MM.1S (cell line): ENCODE results near the gene TOR1A.
"Not testable (repeated sequence)": the region's sequence is repeated elsewhere in the genome, so short reads cannot be mapped to it uniquely, and the experiment has no call there.

Experiments
- DNase-seq: peaks from one replicate; pipeline ENCODE4 v3.0.0-alpha.2; 2015
- H2AFZ ChIP-seq: fragments of 300-600 bp; sonication (generic); 2 replicates; pipeline ENCODE4 v1.6.0; 2016; ENCODE audit warnings: antibody characterized with exemption, low read length
- H3F3A ChIP-seq: fragments of 300-600 bp; sonication (generic); 2 replicates; pipeline ENCODE4 v1.6.1; 2016; ENCODE audit warnings: mild to moderate bottlenecking, antibody characterized with exemption, low read length, moderate library complexity, mixed read lengths; ENCODE audit not compliant: insufficient read depth
- H3K27ac ChIP-seq: fragments of 300-600 bp; sonication (generic); 2 replicates; pipeline ENCODE4 v1.5.1; 2016; ENCODE audit warnings: mild to moderate bottlenecking, low read length
- H3K27me3 ChIP-seq: fragments of 300-600 bp; sonication (generic); replicated peaks from 2 replicates; pipeline ENCODE4 v1.6.0; 2016; ENCODE audit warnings: low read length; ENCODE audit not compliant: insufficient read depth
- H3K36me3 ChIP-seq: fragments of 300-600 bp; sonication (generic); replicated peaks from 2 replicates; pipeline ENCODE4 v1.6.1; 2016; ENCODE audit warnings: mild to moderate bottlenecking, low read length, mixed read lengths; ENCODE audit not compliant: insufficient read depth
- H3K4me1 ChIP-seq: fragments of 300-600 bp; sonication (generic); 2 replicates; pipeline ENCODE4 v1.6.1; 2016; ENCODE audit warnings: low read length, mixed read lengths
- H3K4me2 ChIP-seq: fragments of 300-600 bp; sonication (generic); 2 replicates; pipeline ENCODE4 v1.6.0; 2016; ENCODE audit warnings: low read depth, low read length
- H3K4me3 ChIP-seq: fragments of 300-600 bp; sonication (generic); 2 replicates; pipeline ENCODE4 v1.5.1; 2016; ENCODE audit warnings: low read length, mixed read lengths
- H3K79me2 ChIP-seq: fragments of 300-600 bp; sonication (generic); 2 replicates; pipeline ENCODE4 v1.6.1; 2016; ENCODE audit warnings: mixed run types, low read length, mixed read lengths
- H3K9ac ChIP-seq: fragments of 300-600 bp; sonication (generic); 2 replicates; pipeline ENCODE4 v1.6.1; 2016; ENCODE audit warnings: low read length, mixed read lengths
- H3K9me2 ChIP-seq: fragments of 300-600 bp; sonication (generic); replicated peaks from 2 replicates; pipeline ENCODE4 v1.6.1; 2016; ENCODE audit warnings: mild to moderate bottlenecking, low read length, mixed read lengths; ENCODE audit not compliant: insufficient read depth
- H3K9me3 ChIP-seq: fragments of 300-600 bp; sonication (generic); replicated peaks from 2 replicates; pipeline ENCODE4 v1.6.1; 2016; ENCODE audit warnings: mild to moderate bottlenecking, low read length, mixed read lengths; ENCODE audit not compliant: insufficient read depth
- H4K20me1 ChIP-seq: fragments of 300-600 bp; sonication (generic); 2 replicates; pipeline ENCODE4 v1.6.1; 2016; ENCODE audit warnings: mild to moderate bottlenecking, low read length, moderate library complexity, mixed read lengths; ENCODE audit not compliant: insufficient read depth
- CTCF ChIP-seq: fragments of 300-600 bp; sonication (generic); IDR thresholded peaks from 2 replicates; pipeline ENCODE4 v1.5.1; 2016; ENCODE audit warnings: antibody characterized with exemption, low read length, mixed read lengths
- EZH2 ChIP-seq: fragments of 300-600 bp; sonication (generic); optimal IDR thresholded peaks from 2 replicates; pipeline ENCODE3; 2017; ENCODE audit warnings: low read depth, mild to moderate bottlenecking, antibody characterized with exemption, low read length, mixed read lengths
- EZH2phosphoT487 ChIP-seq: fragments of 300-600 bp; sonication (generic); IDR thresholded peaks from 2 replicates; pipeline ENCODE4 v1.6.1; 2018; ENCODE audit warnings: antibody characterized with exemption, low read length

TOR1A gene

GRCh38 chr9:129785866-129786265 lies 38.1 kb downstream of the TOR1A start:
- no peak overlapping the region for H3K9ac ChIP-seq
- no peaks in the 10 kb centered on the region for H4K20me1 ChIP-seq
- no peaks in the 10 kb centered on the region for H3K9me3 ChIP-seq
- no peak overlapping the region for H3K4me3 ChIP-seq
- H3F3A ChIP-seq: no peaks in the 10 kb centered on the region
- DNase-seq: no peak
- H3K27me3 ChIP-seq: peaks cover 81% of the 10 kb centered on the region
- no peaks in the 10 kb centered on the region for H3K36me3 ChIP-seq
- TF ChIP-seq EZH2 (no peak), CTCF (no peak)
- H3K4me2 ChIP-seq: no peak overlapping the region
- H3K4me1 ChIP-seq: no peaks in the 10 kb centered on the region
- no peak overlapping the region for H2AFZ ChIP-seq
- no peaks in the 10 kb centered on the region for H3K79me2 ChIP-seq
- H3K9me2 ChIP-seq: no peaks in the 10 kb centered on the region
- no peak overlapping the region for H3K27ac ChIP-seq

GRCh38 chr9:129784970-129785369 lies 39.0 kb downstream of the TOR1A start:
- not testable (repeated sequence) for H3K9me2 ChIP-seq, H3K9me3 ChIP-seq, DNase-seq, H3F3A ChIP-seq, H3K4me2 ChIP-seq, H3K36me3 ChIP-seq, H3K79me2 ChIP-seq, H3K4me3 ChIP-seq, H2AFZ ChIP-seq, H3K9ac ChIP-seq, H4K20me1 ChIP-seq, H3K4me1 ChIP-seq, H3K27ac ChIP-seq
- peaks cover 87% of the 10 kb centered on the region for H3K27me3 ChIP-seq

- Histone ChIP-seq H3K27me3 (peaks cover 84% of the 10 kb centered on the region), H3K9ac (no peak overlapping the region), H3K27ac (no peak overlapping the region)
Measured at GRCh38 chr9:129783516-129784361, 40.2 kb downstream of the TOR1A start.

More at GRCh38 chr9:129783516-129784361, 40.2 kb downstream of the TOR1A start:
- no peaks in the 10 kb centered on the region for H3K9me3 ChIP-seq
- no peaks in the 10 kb centered on the region for H4K20me1 ChIP-seq
- H3K79me2 ChIP-seq: no peaks in the 10 kb centered on the region
- TF ChIP-seq CTCF: peak; percentile 85
- no peak for TF ChIP-seq EZH2phosphoT487
- H3K4me2 ChIP-seq: no peak overlapping the region
- no peaks in the 10 kb centered on the region for H3K9me2 ChIP-seq
- H3K4me1 ChIP-seq: no peaks in the 10 kb centered on the region
- peak; percentile 61 for DNase-seq
- no peak overlapping the region for H2AFZ ChIP-seq
- no peaks in the 10 kb centered on the region for H3K36me3 ChIP-seq
- H3F3A ChIP-seq: no peaks in the 10 kb centered on the region
- no peak overlapping the region for H3K4me3 ChIP-seq
